ENCODE results near the gene MORN3. TPM values are rescaled to one million over a fixed set of nuclear protein-coding genes. Genes with fewer than 3 reads are reported as not detected.
"Not testable (repeated sequence)": the region's sequence is repeated elsewhere in the genome, so short reads cannot be mapped to it uniquely, and the experiment has no call there.

The MORN3 gene
- total and polyA plus RNA-seq, 2 of the 8 experiments (the other 6 are each of a cell fraction or from before 2014, with no cell fraction given), result 0.39 to 0.93 TPM

DNA sequence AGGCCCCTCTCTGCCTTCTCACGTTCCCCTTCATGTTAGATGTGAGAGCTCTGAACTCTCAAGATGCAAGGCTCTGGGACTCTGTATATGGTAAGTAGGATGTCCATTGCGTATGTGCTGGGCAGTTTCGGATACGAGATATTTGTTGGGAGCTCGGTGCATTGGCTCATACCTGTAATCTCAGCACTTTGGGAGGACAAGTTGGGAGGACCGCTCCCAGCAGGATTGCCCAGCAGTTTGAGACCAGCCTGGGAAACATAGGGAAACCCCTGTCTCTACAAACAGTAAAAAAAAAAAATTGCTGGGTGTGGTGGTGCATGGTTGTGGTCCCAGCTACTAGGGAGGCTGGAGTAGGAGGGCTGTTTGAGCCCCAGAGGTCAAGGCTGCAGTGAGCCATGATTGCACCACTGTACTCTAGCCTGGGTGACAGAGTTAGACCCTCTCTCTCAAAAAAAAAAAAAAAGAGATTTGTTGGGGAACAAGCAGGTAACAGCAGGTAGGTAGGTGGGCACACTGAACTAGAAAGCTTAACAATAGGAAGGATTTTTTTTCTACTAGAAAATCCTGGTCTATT is 46.5 kb upstream of the MORN3 start (continued):
- TF ChIP-seq PHF8 (conservative IDR thresholded peaks at IDR 0.05; ENCODE audit: low read depth, low read length), result no peak
- TF ChIP-seq, protein P1, sequence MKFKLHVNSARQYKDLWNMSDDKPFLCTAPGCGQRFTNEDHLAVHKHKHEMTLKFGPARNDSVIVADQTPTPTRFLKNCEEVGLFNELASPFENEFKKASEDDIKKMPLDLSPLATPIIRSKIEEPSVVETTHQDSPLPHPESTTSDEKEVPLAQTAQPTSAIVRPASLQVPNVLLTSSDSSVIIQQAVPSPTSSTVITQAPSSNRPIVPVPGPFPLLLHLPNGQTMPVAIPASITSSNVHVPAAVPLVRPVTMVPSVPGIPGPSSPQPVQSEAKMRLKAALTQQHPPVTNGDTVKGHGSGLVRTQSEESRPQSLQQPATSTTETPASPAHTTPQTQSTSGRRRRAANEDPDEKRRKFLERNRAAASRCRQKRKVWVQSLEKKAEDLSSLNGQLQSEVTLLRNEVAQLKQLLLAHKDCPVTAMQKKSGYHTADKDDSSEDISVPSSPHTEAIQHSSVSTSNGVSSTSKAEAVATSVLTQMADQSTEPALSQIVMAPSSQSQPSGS (IDR thresholded peaks at IDR 0.05; ENCODE audit: low read length), result no peak

DNA sequence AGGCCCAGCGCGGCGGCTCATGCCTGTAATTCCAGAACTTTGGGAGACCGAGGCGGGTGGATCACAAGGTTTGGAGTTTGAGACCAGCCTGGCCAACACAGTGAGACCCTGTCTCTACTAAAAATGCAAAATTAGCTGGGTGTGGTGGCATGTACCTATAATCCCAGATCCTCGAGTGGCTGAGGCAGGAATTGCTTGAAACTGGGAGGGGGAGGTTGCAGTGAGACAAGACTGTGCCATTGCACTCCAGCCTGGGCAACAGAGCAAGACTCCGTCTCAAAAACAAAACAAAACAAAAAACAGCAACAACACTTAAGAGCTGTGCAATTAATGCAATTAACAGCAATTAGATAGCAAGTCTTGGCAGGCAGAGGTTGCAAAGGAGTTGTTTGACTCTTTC is 45.6 kb upstream of the MORN3 start:
- H3K4me1 ChIP-seq (replicated peaks in 1 of 4; ENCODE audit: control insufficient read depth in 3 of 4, insufficient read depth in 4 of 4, low read length in 3 of 4), result peaks cover 0 to 14% (median 4%) of the 10 kb centered on the region in 4 experiments; a peak in 5 of 7 replicates
- H3K4ac ChIP-seq (replicated peaks; ENCODE audit: insufficient read length, low read depth, low read length); H2BK120ac ChIP-seq (replicated peaks; ENCODE audit: low read depth, low read length); H2BK20ac ChIP-seq (ENCODE audit: low read length); H3K36me3 ChIP-seq (ENCODE audit: control insufficient read depth in 2 of 4, insufficient read depth in 4 of 4, low read length in 3 of 4); H4K8ac ChIP-seq (ENCODE audit: extremely low read depth, insufficient read depth, low read length); H3K4me3 ChIP-seq (ENCODE audit: extremely low read depth in 1 of 4, insufficient read depth in 2 of 4, low read depth in 3 of 4, low read length in 4 of 4); POLR2A ChIA-PET (ENCODE audit: partially characterized antibody); FAIRE-seq; H2AFZ ChIP-seq (ENCODE audit: low read length); H3K56ac ChIP-seq (replicated peaks; ENCODE audit: insufficient read length, low read depth, low read length); H3K27me3 ChIP-seq (replicated peaks in 1 of 4; ENCODE audit: control insufficient read depth in 3 of 4, extremely low read depth in 1 of 4, insufficient read depth in 3 of 4, low read length in 3 of 4); H2AK5ac ChIP-seq (ENCODE audit: low read depth, low read length); H2BK5ac ChIP-seq (ENCODE audit: low read depth, low read length); H2BK12ac ChIP-seq (ENCODE audit: low read depth, low read length); DNase-seq (ENCODE audit: low read depth in 1 of 2, low spot score in 2 of 2); H4K5ac ChIP-seq (ENCODE audit: insufficient read length, low read depth, low read length); H3K9me3 ChIP-seq (ENCODE audit: insufficient read depth in 2 of 2, low read depth in 1 of 2, low read length in 1 of 2); H4K91ac ChIP-seq (replicated peaks; ENCODE audit: insufficient read length, low read length); H3K23ac ChIP-seq (ENCODE audit: insufficient read length); H2BK15ac ChIP-seq (ENCODE audit: low read length); H3K18ac ChIP-seq (ENCODE audit: extremely low read depth, low read length); H3K9ac ChIP-seq (replicated peaks in 1 of 4; ENCODE audit: extremely low read depth in 1 of 4, low read depth in 3 of 4, low read length in 3 of 4); H3K4me2 ChIP-seq (ENCODE audit: insufficient read depth in 1 of 2, low read depth in 2 of 2, low read length in 2 of 2); H3K27ac ChIP-seq (ENCODE audit: low read depth, low read length); H3K14ac ChIP-seq (ENCODE audit: insufficient read length): not testable (repeated sequence)
- WGBS, 2 experiments (ENCODE audit: extremely low coverage in 1 of 2, insufficient coverage in 1 of 2, insufficient read length in 1 of 2, insufficient replicate concordance in 2 of 2, low coverage in 1 of 2, low lambda C conversion rate in 2 of 2, missing lambda C conversion rate in 1 of 2), result 93% methylated on average over 7 of the region's 7 CpGs; no CpG with 5 or more reads in 1 of the 2 experiments
- peaks cover 0 to 56% of the 10 kb centered on the region in 2 experiments for H3K79me2 ChIP-seq (ENCODE audit: control insufficient read depth in 1 of 2, insufficient read depth in 2 of 2, low read length in 2 of 2)
- H3K79me1 ChIP-seq (ENCODE audit: low read depth, low read length), result peaks cover 16% of the 10 kb centered on the region
- peaks cover 4 to 14% of the 10 kb centered on the region in 2 experiments for H4K20me1 ChIP-seq (replicated peaks in 1 of 2; ENCODE audit: control insufficient read depth in 1 of 2, insufficient read depth in 2 of 2, low read length in 2 of 2)
- H3K23me2 ChIP-seq (ENCODE audit: low read depth, low read length), result peaks cover 11% of the 10 kb centered on the region; the same call in 1 of the 2 replicates
- CTCF ChIA-PET (ENCODE audit: partially characterized antibody), result interaction anchor here (1.2 to 9.9 kb wide), 4 partner anchors 13 to 80 kb away, joined by 3 to 69 read pairs (median 4); partner anchors contain the start of gene RHOF

Data from H1 (cell line).